Activated T-cell treated with anti-CD3 and anti-CD28 coated beads, Interleukin-2, amount 50 U/mL, for 72 hours (primary cell): Measurements from ENCODE around the gene TIMM50. TPM values are rescaled to one million over a fixed set of nuclear protein-coding genes. Genes with fewer than 3 reads are reported as not detected.

Experiments
- ATAC-seq, 2 donors: fragments of 150-1000 bp; cut with Tn5 transposase; replicated peaks in 1 of 2; 2 replicates each; pipeline ENCODE4 v1.10.0; 2021; ENCODE audit warnings: moderate library complexity in 2 of 2, mild to moderate bottlenecking in 1 of 2
- DNase-seq, 2 donors: peaks; one replicate each; pipeline ENCODE4 v3.0.0; 2021 to 2022; ENCODE audit warnings: mixed read lengths in 1 of 2
- H3K27ac Mint-ChIP-seq: one replicate; pipeline ENCODE4 v1.8.0; 2022; ENCODE audit warnings: mild to moderate bottlenecking, moderate library complexity, mixed read lengths
- H3K27me3 Mint-ChIP-seq: one replicate; pipeline ENCODE4 v1.8.0; 2022; ENCODE audit warnings: low read depth, mixed read lengths
- H3K36me3 Mint-ChIP-seq, 2 donors: one replicate each; pipeline ENCODE4 v1.8.0; 2022; ENCODE audit warnings: mixed read lengths in 2 of 2, mild to moderate bottlenecking in 1 of 2; ENCODE audit not compliant: insufficient read depth in 2 of 2
- H3K4me1 Mint-ChIP-seq: one replicate; pipeline ENCODE4 v1.8.0; 2022; ENCODE audit warnings: low read depth, mixed read lengths
- H3K4me3 Mint-ChIP-seq, 2 donors: one replicate each; pipeline ENCODE4 v1.8.0; 2022; ENCODE audit warnings: mild to moderate bottlenecking in 2 of 2, mixed read lengths in 2 of 2, moderate library complexity in 2 of 2
- H3K9me3 Mint-ChIP-seq, 2 donors: one replicate each; pipeline ENCODE4 v1.8.0; 2022; ENCODE audit warnings: mixed read lengths in 2 of 2
- total RNA-seq, 2 donors: library from RNA; stranded (reverse); gene quantifications; one replicate each; pipeline ENCODE4 v1.2.3, GENCODE V29; 2022

Gene TIMM50
- total RNA-seq, 2 donors from 2014 or later = 52.4 to 55.8 TPM

DNA sequence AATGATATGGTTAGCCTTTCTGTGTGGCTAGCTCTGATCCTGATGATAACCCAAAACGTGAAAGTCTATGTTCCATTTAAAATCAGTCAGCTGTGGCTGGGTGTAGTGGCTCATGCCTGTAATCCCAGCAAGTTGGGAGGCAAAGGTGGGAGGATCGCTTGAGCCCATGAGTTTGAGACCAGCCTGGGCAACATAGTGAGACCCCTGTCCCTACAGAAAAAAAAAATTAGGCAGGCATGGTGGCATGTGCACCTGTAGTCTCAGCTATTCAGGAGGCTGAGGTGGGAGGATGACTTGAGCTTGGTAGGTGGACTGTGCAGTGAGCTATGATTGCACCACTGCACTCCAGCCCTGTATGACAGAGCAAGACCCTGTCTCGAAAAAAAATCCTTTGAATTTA is 53.2 kb downstream of the TIMM50 start:
- no peak overlapping the region for H3K4me3 Mint-ChIP-seq
- H3K36me3 Mint-ChIP-seq = peaks cover 0 to 4% of the 10 kb centered on the region in 2 donors
- no peak overlapping the region for H3K27ac Mint-ChIP-seq

DNA sequence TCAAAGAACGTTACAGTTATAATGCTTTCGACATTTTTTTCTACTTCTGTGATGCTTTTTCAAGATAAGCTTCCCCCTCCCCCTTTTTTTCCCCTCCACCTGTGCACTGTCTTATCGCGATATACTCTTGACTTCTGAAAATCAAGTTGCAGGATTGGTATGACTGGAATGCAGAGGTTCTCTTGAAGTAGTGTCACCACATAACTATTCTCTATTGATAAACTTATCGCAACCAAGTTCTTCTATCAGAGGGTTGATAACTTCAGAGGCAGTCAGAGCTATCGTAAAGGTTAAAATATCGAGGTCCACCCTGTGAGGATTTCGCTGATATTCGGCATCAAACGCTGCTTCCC is 58.5 kb downstream of the TIMM50 start:
- H3K36me3 Mint-ChIP-seq = peaks cover 0 to 4% of the 10 kb centered on the region in 2 donors
- H3K4me1 Mint-ChIP-seq = peaks cover 68% of the 10 kb centered on the region
- peak overlapping the region; percentile 88 to 95 for H3K4me3 Mint-ChIP-seq
- DNase-seq = no peak
- peak; percentile 34 to 42 for ATAC-seq
- H3K27ac Mint-ChIP-seq = peak overlapping the region; percentile 93
- no peaks in the 10 kb centered on the region for H3K27me3 Mint-ChIP-seq
- no peaks in the 10 kb centered on the region for H3K9me3 Mint-ChIP-seq

More for the DNA sequence above, 53.2 kb downstream of the TIMM50 start:
- no peaks in the 10 kb centered on the region for H3K27me3 Mint-ChIP-seq
- DNase-seq = no peak
- no peaks in the 10 kb centered on the region for H3K9me3 Mint-ChIP-seq
- peaks cover 51% of the 10 kb centered on the region for H3K4me1 Mint-ChIP-seq
- no peak for ATAC-seq

DNA sequence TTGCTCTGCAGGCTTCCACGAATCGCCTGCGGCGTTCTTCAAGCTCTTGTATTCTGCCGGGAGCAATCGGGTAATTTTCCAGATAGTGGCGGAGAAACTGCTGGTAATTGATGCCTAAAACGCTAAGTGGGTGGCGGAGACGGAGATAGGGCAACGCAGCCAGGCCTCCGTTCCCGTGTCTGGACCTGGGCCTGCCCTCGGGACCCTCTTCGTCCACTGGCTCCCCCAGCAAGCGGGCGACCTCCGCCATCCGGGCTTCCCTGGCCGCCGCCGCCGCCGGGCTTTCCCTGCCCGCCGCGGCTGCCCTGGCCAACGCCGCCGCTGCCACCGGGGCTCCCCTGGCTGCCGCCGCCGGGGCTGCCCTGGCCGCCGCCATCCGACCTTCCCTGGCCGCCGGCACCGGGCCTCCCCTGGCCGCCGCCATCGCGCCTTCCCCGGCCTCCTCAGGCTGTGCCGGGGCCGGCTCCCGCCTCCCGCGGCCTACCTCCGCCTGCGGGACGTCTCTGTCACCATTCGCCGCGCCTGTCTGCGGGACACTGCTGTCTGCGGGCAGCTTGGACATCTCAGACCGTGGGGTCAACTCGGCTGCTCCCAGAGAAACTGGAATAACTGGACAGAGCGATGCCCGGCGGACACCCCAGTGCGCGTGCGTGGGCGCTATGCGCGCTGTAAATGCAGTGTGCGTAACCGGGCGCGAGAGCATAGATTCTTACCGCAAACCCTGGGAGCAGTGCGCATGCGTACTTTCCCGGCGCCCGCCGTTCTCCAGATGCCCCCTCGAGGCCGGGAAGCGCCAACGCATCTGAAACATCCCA is 59.1 kb downstream of the TIMM50 start, which contains the start of gene EID2:
EID2 (minus strand) TSS at position 644 of the 815 bp plus-strand sequence; CDS start at position 562, 82 bp downstream.
- peak within 1 kb of the TSS; percentile 98 for H3K27ac Mint-ChIP-seq
- peaks cover 0 to 4% of the 10 kb centered on the region in 2 donors for H3K36me3 Mint-ChIP-seq
- H3K4me3 Mint-ChIP-seq = peak within 1 kb of the TSS; percentile 95 to 96
- H3K4me1 Mint-ChIP-seq = peaks cover 74% of the 10 kb centered on the region
- DNase-seq = peak; percentile 94 to 96
- H3K27me3 Mint-ChIP-seq = no peaks in the 10 kb centered on the region
- H3K9me3 Mint-ChIP-seq = no peaks in the 10 kb centered on the region
- peak; percentile 88 for ATAC-seq

DNA sequence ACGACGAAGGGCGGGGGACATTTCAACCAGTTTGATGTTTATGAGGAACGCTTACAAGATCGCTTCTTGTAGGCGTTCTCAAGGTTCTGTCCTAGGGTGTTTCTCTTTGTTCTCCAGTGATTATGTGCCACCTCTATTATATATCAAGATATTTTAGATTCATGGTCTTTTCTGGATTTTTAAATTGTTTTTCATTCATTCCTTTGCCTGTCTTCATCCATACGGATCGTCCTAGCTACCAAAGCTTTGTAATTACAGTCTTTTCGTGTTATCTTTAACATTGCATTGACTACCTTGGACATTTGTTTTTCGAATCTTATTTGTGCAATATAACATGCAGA is 59.7 kb downstream of the TIMM50 start:
- no peak for DNase-seq
- peak overlapping the region; percentile 95 to 96 for H3K4me3 Mint-ChIP-seq
- no peak for ATAC-seq
- H3K9me3 Mint-ChIP-seq = no peaks in the 10 kb centered on the region
- H3K27me3 Mint-ChIP-seq = no peaks in the 10 kb centered on the region
- H3K36me3 Mint-ChIP-seq = peaks cover 0 to 4% of the 10 kb centered on the region in 2 donors
- peak overlapping the region; percentile 98 for H3K27ac Mint-ChIP-seq
- peaks cover 79% of the 10 kb centered on the region for H3K4me1 Mint-ChIP-seq

Other genes with a start within 250 kb of the TIMM50 start
- under 1 TPM in 1 of 2 donors, not detected in 1; 0.53 TPM for gene IFNL3, start 235.8 kb upstream of the TIMM50 start, total RNA-seq
- not detected for gene IFNL4, start 232.0 kb upstream of the TIMM50 start, total RNA-seq
- under 1 TPM in 1 of 2 donors, not detected in 1; 0.46 TPM for gene IFNL2, start 212.4 kb upstream of the TIMM50 start, total RNA-seq
- gene IFNL1, start 184.4 kb upstream of the TIMM50 start, total RNA-seq = 1 to 10 TPM in 1 of 2 donors, under 1 TPM in 1; 0.29 to 1.7 TPM
- 1 to 10 TPM; 4.5 to 6.7 TPM for gene LRFN1, start 160.0 kb upstream of the TIMM50 start, total RNA-seq
- gene GMFG, start 144.8 kb upstream of the TIMM50 start, total RNA-seq = 100 to 1,000 TPM; 351 to 353 TPM
- gene SAMD4B, start 138.4 kb upstream of the TIMM50 start, total RNA-seq = 10 to 100 TPM; 59.6 to 63.6 TPM
- 10 to 100 TPM; 52.0 TPM for gene PAF1, start 89.7 kb upstream of the TIMM50 start, total RNA-seq
- 10 to 100 TPM; 26.4 to 34.3 TPM for gene MED29, start 89.5 kb upstream of the TIMM50 start, total RNA-seq
- 100 to 1,000 TPM in 1 of 2 donors, 10 to 100 TPM in 1; 81.4 to 108 TPM for gene ZFP36, start 74.0 kb upstream of the TIMM50 start, total RNA-seq
- gene PLEKHG2, start 68.2 kb upstream of the TIMM50 start, total RNA-seq = 10 to 100 TPM; 86.5 to 92.1 TPM
- 1,000 to 10,000 TPM; 3,177 to 3,644 TPM for gene RPS16, start 44.9 kb upstream of the TIMM50 start, total RNA-seq
- 100 to 1,000 TPM; 192 to 201 TPM for gene SUPT5H, start 35.3 kb upstream of the TIMM50 start, total RNA-seq
- gene DLL3, start 18.1 kb downstream of the TIMM50 start, total RNA-seq = 1 to 10 TPM in 1 of 2 donors, under 1 TPM in 1; 0.72 to 1.1 TPM
- gene SELENOV, start 34.3 kb downstream of the TIMM50 start, total RNA-seq = not detected
- 1 to 10 TPM; 4.3 to 4.5 TPM for gene EID2B, start 52.0 kb downstream of the TIMM50 start, total RNA-seq
- 10 to 100 TPM; 15.3 to 16.0 TPM for gene EID2, start 59.3 kb downstream of the TIMM50 start, total RNA-seq
- gene LGALS13, start 121.7 kb downstream of the TIMM50 start, total RNA-seq = not detected
- not detected for gene LGALS16, start 175.1 kb downstream of the TIMM50 start, total RNA-seq
- 1 to 10 TPM; 4.3 to 9.5 TPM for gene LGALS14, start 223.6 kb downstream of the TIMM50 start, total RNA-seq